Natural killer cell (primary cell): ENCODE data around the gene MSANTD2. TPM values are rescaled to one million over a fixed set of nuclear protein-coding genes. Genes with fewer than 3 reads are reported as not detected.

Source experiments
- ATAC-seq, 3 donors: fragments of 150-1000 bp in 2 of 3; fragments of 200-7000 bp in 1 of 3; cut with Tn5 transposase; 1 replicate in 1 of 3; 2 replicates in 2 of 3; pipeline ENCODE4 v1.10.0; 2021; ENCODE audit warnings: mild to moderate bottlenecking in 2 of 3, moderate library complexity in 2 of 3
- DNase-seq, 2 donors: peaks; one replicate each; pipeline versions ENCODE4 v3.0.0 to v3.0.0-alpha.2; 2013 to 2021; ENCODE audit warnings: mixed read lengths in 1 of 2
- H3K27ac ChIP-seq: one replicate; pipeline ENCODE4 v1.5.1; 2013; ENCODE audit warnings: mild to moderate bottlenecking, low read length
- H3K27me3 ChIP-seq: one replicate; pipeline ENCODE4 v1.6.1; 2013; ENCODE audit warnings: low read length; ENCODE audit not compliant: control insufficient read depth, insufficient read depth
- H3K36me3 ChIP-seq: one replicate; pipeline ENCODE4 v1.6.1; 2013; ENCODE audit warnings: low read length; ENCODE audit not compliant: control insufficient read depth, insufficient read depth
- H3K4me1 ChIP-seq: one replicate; pipeline ENCODE4 v1.6.1; 2013; ENCODE audit warnings: low read length; ENCODE audit not compliant: control insufficient read depth, insufficient read depth
- H3K4me3 ChIP-seq: one replicate; pipeline ENCODE4 v1.5.1; 2013; ENCODE audit warnings: low read length
- H3K9me3 ChIP-seq: one replicate; pipeline ENCODE4 v1.6.1; 2013; ENCODE audit warnings: low read length; ENCODE audit not compliant: control insufficient read depth, insufficient read depth
- H3K27ac Mint-ChIP-seq, 2 donors: one replicate each; pipeline ENCODE4 v1.8.0; 2022; ENCODE audit warnings: mild to moderate bottlenecking in 2 of 2, mixed read lengths in 2 of 2, moderate library complexity in 1 of 2
- H3K27me3 Mint-ChIP-seq, 2 donors: one replicate each; pipeline ENCODE4 v1.8.0; 2022; ENCODE audit warnings: low read depth in 2 of 2, mixed read lengths in 2 of 2
- H3K36me3 Mint-ChIP-seq: one replicate; pipeline ENCODE4 v1.8.0; 2022; ENCODE audit warnings: mixed read lengths
- H3K4me1 Mint-ChIP-seq, 2 donors: one replicate each; pipeline ENCODE4 v1.8.0; 2022; ENCODE audit warnings: mixed read lengths in 2 of 2
- H3K4me3 Mint-ChIP-seq: one replicate; pipeline ENCODE4 v1.8.0; 2022; ENCODE audit warnings: mild to moderate bottlenecking, moderate library complexity, mixed read lengths
- H3K9me3 Mint-ChIP-seq, 2 donors: one replicate each; pipeline ENCODE4 v1.8.0; 2022; ENCODE audit warnings: mixed read lengths in 2 of 2
- WGBS: methylation state at CpG from one replicate; pipeline ENCODE4 v1.1.7; 2013; ENCODE audit warnings: missing lambda C conversion rate; ENCODE audit not compliant: insufficient coverage; 5-methylcytosine and 5-hydroxymethylcytosine counted together
- intact Hi-C: fragments of 100-400 bp; cut with micrococcal nuclease; formaldehyde crosslinking; loops from one replicate; pipeline ENCODE4 v1.14.2; 2022
- total RNA-seq, 4 donors: library from RNA; stranded (reverse); fragments of 120-200 nt in 1 of 4; gene quantifications; one replicate each; pipeline versions ENCODE4 v1.2.3 to v1.2.4, GENCODE V29; 2013 to 2022
- TF ChIP-seq, protein P1 (sequence below): fragments of 200-600 bp; IDR thresholded peaks from one replicate; pipeline ENCODE4 v1.8.0; 2022; ENCODE audit warnings: antibody characterized with exemption

Gene MSANTD2
- total RNA-seq, 3 donors from 2014 or later (not counting 1 experiment from before 2014, with no cell fraction given): 10.1 to 14.1 (median 13.3) TPM

DNA sequence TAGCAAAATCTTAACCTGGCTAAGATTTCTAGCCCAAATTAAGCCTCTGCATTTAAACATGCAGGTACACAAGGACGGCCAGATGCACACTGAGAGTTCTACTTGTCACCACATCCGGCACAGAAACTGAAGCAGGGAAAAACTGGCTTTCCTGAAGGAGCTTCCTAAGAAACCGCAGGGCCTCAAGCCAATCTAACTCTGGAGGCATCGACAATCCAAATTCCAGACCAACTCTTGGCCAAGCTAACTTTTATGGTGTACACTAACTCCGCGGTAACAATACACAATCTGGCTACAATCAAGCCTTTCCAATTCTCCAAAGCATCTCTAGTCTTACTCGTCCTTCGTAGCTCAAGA, 1.2 kb downstream of the MSANTD2 start:
- H3K9me3 Mint-ChIP-seq: no peaks in the 10 kb centered on the region
- H3K27me3 Mint-ChIP-seq: no peaks in the 10 kb centered on the region
- Histone ChIP-seq H3K9me3 (no peaks in the 10 kb centered on the region), H3K27me3 (no peaks in the 10 kb centered on the region), H3K4me3 (peak overlapping the region; percentile 86), H3K36me3 (no peaks in the 10 kb centered on the region), H3K4me1 (peaks cover 13% of the 10 kb centered on the region), H3K27ac (peak overlapping the region; percentile 96)
- H3K27ac Mint-ChIP-seq: peak overlapping the region; percentile 88 to 97
- ATAC-seq (no peak), DNase-seq (peak in 1 of 2 donors; percentile 33)
- TF ChIP-seq, protein P1, sequence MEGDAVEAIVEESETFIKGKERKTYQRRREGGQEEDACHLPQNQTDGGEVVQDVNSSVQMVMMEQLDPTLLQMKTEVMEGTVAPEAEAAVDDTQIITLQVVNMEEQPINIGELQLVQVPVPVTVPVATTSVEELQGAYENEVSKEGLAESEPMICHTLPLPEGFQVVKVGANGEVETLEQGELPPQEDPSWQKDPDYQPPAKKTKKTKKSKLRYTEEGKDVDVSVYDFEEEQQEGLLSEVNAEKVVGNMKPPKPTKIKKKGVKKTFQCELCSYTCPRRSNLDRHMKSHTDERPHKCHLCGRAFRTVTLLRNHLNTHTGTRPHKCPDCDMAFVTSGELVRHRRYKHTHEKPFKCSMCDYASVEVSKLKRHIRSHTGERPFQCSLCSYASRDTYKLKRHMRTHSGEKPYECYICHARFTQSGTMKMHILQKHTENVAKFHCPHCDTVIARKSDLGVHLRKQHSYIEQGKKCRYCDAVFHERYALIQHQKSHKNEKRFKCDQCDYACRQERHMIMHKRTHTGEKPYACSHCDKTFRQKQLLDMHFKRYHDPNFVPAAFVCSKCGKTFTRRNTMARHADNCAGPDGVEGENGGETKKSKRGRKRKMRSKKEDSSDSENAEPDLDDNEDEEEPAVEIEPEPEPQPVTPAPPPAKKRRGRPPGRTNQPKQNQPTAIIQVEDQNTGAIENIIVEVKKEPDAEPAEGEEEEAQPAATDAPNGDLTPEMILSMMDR: no peak
- intact Hi-C loops: loop anchor here (2.0 kb wide), 1 partner anchor 36 kb away; the partner anchor contains the start of gene ESAM
- H3K4me3 Mint-ChIP-seq: peak overlapping the region; percentile 93
- no peaks in the 10 kb centered on the region for H3K36me3 Mint-ChIP-seq
- WGBS: 8% methylated on average over 8 of the region's 8 CpGs
- H3K4me1 Mint-ChIP-seq: peaks cover 16 to 23% of the 10 kb centered on the region in 2 donors

GRCh38 chr11:124796312-124796711, 3.9 kb downstream of the MSANTD2 start:
- WGBS: 95% methylated on average over 3 of the region's 3 CpGs
- DNase-seq: no peak
- TF ChIP-seq, protein P1: no peak

DNA sequence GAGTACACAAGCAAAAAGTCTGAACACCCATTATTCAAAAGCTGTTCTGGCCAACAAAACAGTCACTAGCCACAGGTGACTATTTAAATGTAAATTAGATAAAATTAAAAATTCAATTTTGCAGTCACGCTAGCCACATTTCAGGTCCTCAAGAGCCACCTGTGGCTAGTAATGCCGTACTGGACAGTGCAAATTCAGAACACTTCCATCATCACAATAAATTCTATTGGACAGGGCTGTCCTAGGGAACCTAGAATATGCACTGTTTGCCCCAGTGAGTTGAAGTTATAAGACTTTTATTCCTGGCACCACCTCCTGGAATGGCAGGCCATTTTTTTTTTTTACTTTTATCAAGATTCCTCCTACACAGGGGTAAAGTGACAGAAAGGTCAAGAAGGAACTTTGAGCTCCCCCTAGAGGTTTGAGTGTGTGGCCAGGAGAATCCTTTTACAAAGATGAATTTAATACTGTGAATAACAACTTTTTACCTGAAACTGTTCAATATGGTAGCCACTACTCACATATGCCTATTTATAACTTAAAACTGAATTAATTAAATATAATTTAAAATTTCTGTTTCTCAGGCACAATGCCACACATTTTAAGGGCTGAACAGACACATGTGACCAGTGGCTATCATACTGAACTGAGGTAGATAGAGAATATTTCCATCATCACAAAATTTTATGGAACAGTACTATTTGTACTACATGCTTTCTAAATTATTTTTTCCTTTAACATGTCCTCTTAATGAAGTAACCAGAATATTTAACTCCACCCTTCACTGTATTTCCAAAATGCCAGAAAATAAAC, 6.5 kb downstream of the MSANTD2 start:
- intact Hi-C loops: loop anchor here (1.0 kb wide), 1 partner anchor 124 kb away; no protein-coding TSS in a partner anchor
- H3K9me3 ChIP-seq: no peaks in the 10 kb centered on the region
- 91% methylated on average over 2 of the region's 2 CpGs for WGBS
- DNase-seq: peak in 1 of 2 donors; percentile 70
- no peak overlapping the region for H3K27ac ChIP-seq
- no peaks in the 10 kb centered on the region for H3K36me3 Mint-ChIP-seq
- H3K36me3 ChIP-seq: no peaks in the 10 kb centered on the region
- ATAC-seq: peak in 2 of 3 donors; percentile 71 to 77
- TF ChIP-seq, protein P1: peak; percentile 79
- peaks cover 33 to 42% of the 10 kb centered on the region in 2 donors for H3K4me1 Mint-ChIP-seq
- no peaks in the 10 kb centered on the region for H3K4me1 ChIP-seq
- no peak overlapping the region for H3K4me3 Mint-ChIP-seq
- H3K27me3 Mint-ChIP-seq: no peaks in the 10 kb centered on the region
- H3K4me3 ChIP-seq: no peak overlapping the region
- no peak overlapping the region for H3K27ac Mint-ChIP-seq
- no peaks in the 10 kb centered on the region for H3K27me3 ChIP-seq
- no peaks in the 10 kb centered on the region for H3K9me3 Mint-ChIP-seq

More at GRCh38 chr11:124796312-124796711, 3.9 kb downstream of the MSANTD2 start:
- H3K9me3 Mint-ChIP-seq: no peaks in the 10 kb centered on the region
- no peaks in the 10 kb centered on the region for H3K27me3 Mint-ChIP-seq
- no peak overlapping the region for H3K4me3 ChIP-seq
- H3K4me1 ChIP-seq: peaks cover 13% of the 10 kb centered on the region
- H3K4me3 Mint-ChIP-seq: no peak overlapping the region
- no peak overlapping the region for H3K27ac ChIP-seq
- H3K4me1 Mint-ChIP-seq: peaks cover 34 to 40% of the 10 kb centered on the region in 2 donors
- intact Hi-C loops: no loop called here
- ATAC-seq: no peak
- H3K27me3 ChIP-seq: no peaks in the 10 kb centered on the region
- H3K27ac Mint-ChIP-seq: no peak overlapping the region
- no peaks in the 10 kb centered on the region for H3K36me3 Mint-ChIP-seq
- no peaks in the 10 kb centered on the region for H3K9me3 ChIP-seq
- H3K36me3 ChIP-seq: no peaks in the 10 kb centered on the region
